Activated CD8-positive, alpha-beta memory T cell treated with anti-CD3 and anti-CD28 coated beads for 36 hours (primary cell): Measurements from ENCODE around the gene PRR5. TPM values are rescaled to one million over a fixed set of nuclear protein-coding genes. Genes with fewer than 3 reads are reported as not detected.
"Not testable (repeated sequence)": the region's sequence is repeated elsewhere in the genome, so short reads cannot be mapped to it uniquely, and the experiment has no call there.

ENCODE experiments used
- CTCF ChIA-PET: fragments of 350-600 bp; sonication (Branson Sonifier 250); formaldehyde crosslinking; loops from one replicate; lab custom pipeline; 2021; ENCODE audit warnings: antibody characterized with exemption; lab: Charles Lee
- POLR2A ChIA-PET: fragments of 350-600 bp; sonication (Branson Sonifier 250); formaldehyde crosslinking; loops from one replicate; lab custom pipeline; 2021; ENCODE audit warnings: antibody characterized with exemption; lab: Charles Lee
- total RNA-seq, 2 experiments: library from RNA; stranded (reverse); gene quantifications; one replicate each; pipeline ENCODE4 v1.2.3, GENCODE V29; 2021

PRR5 gene
- total RNA-seq, 2 experiments from 2014 or later: 22.5 to 25.4 TPM

DNA sequence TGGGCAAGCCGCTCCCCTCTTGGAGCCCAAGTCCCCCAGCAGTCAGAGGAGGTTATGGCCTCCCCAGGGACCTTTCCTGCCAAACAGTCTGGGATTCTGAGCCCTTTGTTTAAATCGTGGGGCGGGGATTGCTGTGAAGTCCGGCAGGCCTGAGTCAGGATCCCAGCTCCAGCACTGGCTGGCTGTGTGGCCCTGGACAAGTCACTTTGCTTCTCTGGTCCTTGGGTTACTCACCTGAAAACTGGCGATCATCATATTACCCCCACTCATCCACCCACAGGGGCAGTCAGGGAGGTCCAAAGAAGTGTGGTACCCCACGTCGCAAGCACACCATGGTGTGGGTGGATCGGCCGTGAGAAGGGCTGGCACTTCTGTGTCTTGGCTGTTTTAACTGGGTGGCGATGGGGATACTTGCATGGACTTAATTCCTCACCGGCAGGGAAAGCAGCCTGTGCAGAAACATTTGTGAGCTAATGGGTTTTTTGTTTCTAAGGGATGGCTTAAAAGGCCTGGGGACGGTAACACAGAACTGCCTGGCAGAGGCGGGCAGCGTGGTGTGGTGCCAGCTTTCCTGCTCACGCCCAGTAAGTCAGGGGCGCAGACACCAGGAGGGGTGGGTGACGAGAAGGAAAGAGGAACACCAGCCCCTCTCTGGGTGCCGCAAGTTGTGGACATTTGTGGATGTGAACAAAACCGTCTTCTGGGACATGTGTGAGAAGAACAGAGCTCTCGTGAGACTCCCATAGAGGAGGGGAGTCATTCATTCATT lies 31.6 kb upstream of the PRR5 start:
- POLR2A ChIA-PET: no interaction called here
- CTCF ChIA-PET: interaction anchor here (1.0 to 5.9 kb wide), 2 partner anchors 14 to 26 kb away, joined by 3 to 34 read pairs; no protein-coding TSS in a partner anchor

DNA sequence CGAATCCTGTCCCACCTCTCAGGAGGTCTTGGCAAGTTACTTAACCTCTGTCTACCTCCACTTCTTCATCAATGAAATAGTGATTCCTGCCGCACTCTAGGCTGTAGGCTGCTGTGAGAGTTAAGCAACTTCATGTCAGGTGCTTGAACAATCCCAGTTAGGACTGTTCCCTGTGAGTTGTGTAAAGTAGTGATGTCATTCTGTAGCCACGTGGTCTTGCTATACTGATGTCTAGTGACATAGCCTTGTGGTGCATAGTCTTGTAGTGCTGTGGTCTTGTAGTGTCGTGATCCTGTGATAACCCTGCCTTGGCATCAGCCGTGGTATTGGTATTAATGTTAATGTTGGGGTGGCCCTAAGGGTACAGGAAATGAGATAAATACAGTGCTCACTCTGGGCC lies 30.3 kb upstream of the PRR5 start:
- ChIA-PET CTCF (interaction anchor here (5.9 kb wide), 1 partner anchor 13 kb away, joined by 34 read pairs; no protein-coding TSS in a partner anchor), POLR2A (no interaction called here)

DNA sequence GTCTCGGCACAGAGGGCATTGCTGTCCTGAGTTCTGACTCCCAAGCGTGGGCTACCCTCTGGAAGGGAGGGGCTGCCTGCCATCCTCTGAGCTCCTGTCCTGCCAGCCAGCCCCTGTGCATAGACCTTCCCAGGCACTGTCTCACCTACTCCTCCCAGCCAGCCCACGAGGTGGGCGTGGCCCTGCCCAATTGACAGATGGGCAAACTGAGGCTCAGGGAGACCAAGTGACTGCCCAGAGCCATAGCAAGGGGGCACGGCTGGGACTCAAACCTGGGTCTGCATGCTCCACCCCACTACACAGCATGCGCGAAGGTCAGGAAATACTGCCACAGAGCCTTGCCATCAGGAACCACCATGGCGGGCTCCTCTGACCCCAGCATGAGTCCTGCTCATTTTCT lies 29.4 kb upstream of the PRR5 start:
- ChIA-PET POLR2A (no interaction called here), CTCF (interaction anchor here (5.9 kb wide), 1 partner anchor 12 kb away, joined by 34 read pairs; no protein-coding TSS in a partner anchor)

- POLR2A ChIA-PET: no interaction called here
- CTCF ChIA-PET: interaction anchor here (5.9 kb wide), 1 partner anchor 11 kb away, joined by 34 read pairs; no protein-coding TSS in a partner anchor
Observed at GRCh38 chr22:44673406-44673805, 28.6 kb upstream of the PRR5 start.

DNA sequence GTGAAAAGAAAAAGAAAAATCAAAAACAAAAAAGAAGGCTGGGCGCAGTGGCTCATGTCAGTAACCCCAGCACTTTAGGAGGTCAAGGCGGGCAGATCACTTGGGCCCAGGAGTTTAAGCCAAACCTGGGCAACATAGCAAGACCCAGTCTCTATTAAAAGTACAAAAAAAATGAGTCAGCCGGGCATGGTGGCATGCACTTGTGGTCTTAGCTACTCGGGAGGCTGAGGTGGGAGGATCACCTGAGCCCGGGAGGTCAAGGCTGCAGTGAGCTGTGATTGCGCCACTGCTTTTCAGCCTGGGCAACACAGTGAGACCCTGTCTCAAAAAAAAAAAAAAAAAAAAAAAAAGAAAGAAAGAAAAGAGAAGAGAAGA lies 26.0 kb upstream of the PRR5 start:
- CTCF ChIA-PET: interaction anchor here (0.6 to 1.4 kb wide), 3 partner anchors 9 to 683 kb away, joined by 3 to 5 read pairs (median 3); no protein-coding TSS in a partner anchor
- POLR2A ChIA-PET: not testable (repeated sequence)

- ChIA-PET POLR2A (no interaction called here), CTCF (interaction anchor here (0.6 to 1.4 kb wide), 3 partner anchors 10 to 683 kb away, joined by 3 to 5 read pairs (median 3); no protein-coding TSS in a partner anchor)
Observed at GRCh38 chr22:44676441-44677352, 25.3 kb upstream of the PRR5 start.

DNA sequence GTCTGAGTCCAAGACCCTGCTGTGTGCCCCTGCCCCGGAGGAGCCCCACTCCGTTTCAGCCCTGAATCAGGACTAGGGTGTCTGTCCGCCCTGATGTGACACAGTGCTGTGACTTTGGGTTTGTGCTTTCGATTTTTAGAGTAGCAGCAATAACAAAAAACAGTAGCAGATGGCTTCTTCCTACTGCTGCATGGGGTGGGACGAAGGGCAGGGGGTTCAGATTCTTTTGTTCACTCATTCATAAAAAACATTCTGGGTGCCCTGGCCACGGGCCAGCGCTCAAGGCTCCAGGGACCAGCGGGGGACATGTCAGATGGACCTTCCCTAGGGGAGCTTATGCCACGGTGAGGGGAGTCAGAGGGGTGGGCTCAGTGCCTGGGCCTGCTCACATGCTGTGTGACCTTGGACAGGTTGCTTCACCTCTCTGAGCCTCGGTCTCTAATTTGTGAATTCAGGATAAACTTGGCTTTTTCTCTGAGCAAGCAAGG lies 24.6 kb upstream of the PRR5 start:
- ChIA-PET CTCF (interaction anchor here (1.2 to 1.4 kb wide), 2 partner anchors 10 to 14 kb away, joined by 3 to 5 read pairs; no protein-coding TSS in a partner anchor), POLR2A (no interaction called here)

DNA sequence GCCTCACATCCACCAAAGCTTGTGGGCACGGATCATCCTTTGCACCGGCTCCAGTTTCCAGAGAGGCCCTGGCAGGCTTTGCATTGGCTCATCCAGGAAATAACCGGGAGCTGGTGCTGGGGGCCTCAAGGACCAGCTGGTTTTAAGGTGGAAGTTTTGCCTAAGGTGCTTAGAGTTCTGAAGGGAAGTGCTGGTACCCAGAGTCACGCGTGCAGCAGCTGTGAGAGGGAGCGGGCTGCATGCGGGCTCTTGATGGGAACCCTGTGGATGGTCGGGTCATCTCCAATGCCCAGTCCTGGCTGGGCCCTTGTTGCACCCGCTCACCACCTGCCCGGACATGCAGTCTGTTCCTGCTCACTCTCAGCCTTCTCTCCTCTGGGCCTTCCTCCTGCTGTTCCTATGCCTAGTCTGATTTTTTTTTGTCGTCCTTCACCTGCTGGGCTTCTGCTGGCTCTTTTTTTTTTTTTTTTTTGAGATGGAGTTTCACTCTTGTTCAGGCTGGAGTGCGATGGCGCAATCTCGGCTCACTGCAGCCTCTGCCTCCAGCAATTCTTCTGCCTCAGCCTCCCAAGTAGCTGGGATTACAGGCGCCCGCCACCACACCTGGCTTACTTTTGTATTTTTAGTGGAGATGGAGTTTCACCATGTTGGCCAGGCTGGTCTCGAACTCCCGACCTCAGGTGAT lies 24.0 kb upstream of the PRR5 start:
- POLR2A ChIA-PET: no interaction called here
- CTCF ChIA-PET: no interaction called here

DNA sequence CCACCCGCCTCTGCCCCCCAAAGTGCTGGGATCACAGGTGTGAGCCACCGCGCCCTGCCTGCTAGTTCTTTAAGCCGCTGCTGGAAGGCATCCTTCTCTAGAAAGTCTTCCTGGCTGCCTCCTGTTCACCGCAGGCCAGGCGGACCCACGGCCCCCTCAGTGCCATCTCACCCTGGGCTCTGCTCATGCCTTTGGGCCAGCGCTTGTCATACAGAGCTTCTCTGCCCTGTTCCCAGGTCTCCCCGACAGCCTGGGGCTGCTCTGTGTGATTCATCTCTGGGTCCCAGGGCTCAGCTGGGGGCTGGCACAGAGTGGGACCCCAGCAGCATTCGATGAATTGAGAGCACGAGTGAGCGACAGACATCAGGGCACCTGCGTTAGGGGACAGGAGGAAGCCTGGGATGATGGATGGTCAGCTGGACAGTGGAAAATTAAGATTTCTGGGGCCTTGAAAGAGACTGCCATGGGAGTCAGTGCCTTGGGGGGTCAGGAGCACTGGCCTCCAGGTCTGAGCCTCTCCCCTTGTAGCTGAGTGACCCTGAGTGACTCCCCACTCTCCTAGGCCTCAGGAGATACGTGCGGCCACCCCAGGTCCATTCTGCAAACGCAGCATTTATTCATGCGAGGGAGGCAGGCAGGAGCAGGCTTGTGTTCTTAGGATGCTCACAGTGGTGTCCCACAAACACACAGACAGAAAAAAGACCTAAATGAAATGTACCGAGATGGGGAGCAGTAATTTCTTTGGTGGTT lies 23.3 kb upstream of the PRR5 start:
- CTCF ChIA-PET: no interaction called here
- POLR2A ChIA-PET: no interaction called here

GRCh38 chr22:44679306-44679647 lies 22.7 kb upstream of the PRR5 start:
- POLR2A ChIA-PET, CTCF ChIA-PET: not testable (repeated sequence)

GRCh38 chr22:44680058-44680457 lies 21.9 kb upstream of the PRR5 start:
- CTCF ChIA-PET: no interaction called here
- POLR2A ChIA-PET: no interaction called here

- CTCF ChIA-PET: no interaction called here
- POLR2A ChIA-PET: no interaction called here
Observed at GRCh38 chr22:44680481-44680894, 21.5 kb upstream of the PRR5 start.

GRCh38 chr22:44682556-44683168 lies 19.3 kb upstream of the PRR5 start:
- POLR2A ChIA-PET: no interaction called here
- CTCF ChIA-PET: interaction anchor here (2.0 to 4.3 kb wide), 5 partner anchors 11 to 690 kb away, joined by 7 to 34 read pairs (median 9); no protein-coding TSS in a partner anchor

DNA sequence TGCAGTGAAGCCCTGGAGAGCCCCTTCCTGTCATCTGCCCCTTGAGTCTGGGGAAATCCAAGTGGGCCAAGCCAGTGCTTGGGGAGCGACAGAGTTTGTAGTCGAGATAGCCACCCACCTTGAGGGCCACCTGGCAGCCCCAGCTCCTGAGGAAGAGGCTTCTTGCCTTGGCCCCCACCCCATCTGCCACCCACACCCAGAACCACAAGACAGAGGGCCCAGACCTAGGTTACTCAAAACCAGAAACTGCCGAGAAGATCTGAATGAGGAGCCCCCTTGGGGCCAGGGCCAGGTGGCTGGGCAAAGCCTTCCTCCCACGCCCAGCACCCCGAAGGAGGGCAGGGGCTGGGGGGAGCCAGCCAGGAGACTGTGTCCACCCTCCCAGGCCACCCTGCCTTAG lies 18.8 kb upstream of the PRR5 start:
- POLR2A ChIA-PET: no interaction called here
- CTCF ChIA-PET: interaction anchor here (2.0 to 4.3 kb wide), 5 partner anchors 12 to 690 kb away, joined by 7 to 34 read pairs (median 9); no protein-coding TSS in a partner anchor

- POLR2A ChIA-PET: interaction anchor here (0.6 to 1.6 kb wide), 2 partner anchors 15 to 43 kb away, joined by 3 to 4 read pairs; no protein-coding TSS in a partner anchor
Observed at GRCh38 chr22:44683881-44684280, 18.1 kb upstream of the PRR5 start.

DNA sequence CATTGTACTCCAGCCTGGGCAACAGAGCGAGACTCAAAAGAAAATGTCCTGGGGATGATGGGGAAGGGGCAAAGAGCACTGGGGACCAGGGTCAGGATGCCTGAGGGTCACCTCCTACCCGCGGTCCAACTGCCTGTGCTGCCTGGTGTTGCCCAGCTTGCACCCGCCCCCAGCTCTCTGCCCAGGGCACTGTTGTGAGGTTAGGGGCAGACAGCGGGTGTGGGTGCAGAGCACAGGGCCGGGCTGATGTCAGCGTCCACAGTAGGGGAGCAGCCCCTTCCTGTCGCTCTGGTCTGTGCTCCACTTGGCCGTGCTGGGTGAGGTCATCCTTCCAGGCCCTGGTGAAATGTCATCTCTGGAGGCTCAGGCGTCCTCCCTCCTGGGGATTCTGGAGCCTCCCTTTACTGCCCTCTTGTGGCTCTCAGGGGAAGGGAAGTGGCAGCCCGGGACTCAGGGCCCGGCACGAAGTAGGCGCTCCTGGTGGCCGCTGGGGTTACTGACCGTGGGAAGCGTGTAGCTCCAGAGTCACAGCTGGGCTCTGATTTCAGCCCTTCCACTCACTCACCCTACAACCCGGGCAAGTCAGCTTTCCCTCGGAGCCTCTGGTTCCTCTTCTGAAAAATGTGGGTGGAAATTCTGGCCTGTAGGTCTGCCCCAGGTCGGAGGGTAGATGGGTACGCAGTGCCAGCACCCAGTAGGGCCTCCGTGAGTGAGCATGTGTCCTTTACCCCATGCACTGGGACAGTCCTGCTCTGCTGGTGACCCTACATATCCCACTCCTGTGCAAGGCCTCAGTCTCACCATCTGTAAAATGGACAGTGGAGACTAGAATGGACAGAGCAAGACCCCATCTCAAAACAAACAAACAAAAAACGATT lies 17.3 kb upstream of the PRR5 start:
- POLR2A ChIA-PET: interaction anchor here (0.6 to 1.6 kb wide), 3 partner anchors 14 to 695 kb away, joined by 3 to 6 read pairs (median 4); no protein-coding TSS in a partner anchor
- CTCF ChIA-PET: interaction anchor here (0.6 to 4.3 kb wide), 14 partner anchors 10 to 93 kb away, joined by 3 to 34 read pairs (median 4); no protein-coding TSS in a partner anchor

More at GRCh38 chr22:44683881-44684280, 18.1 kb upstream of the PRR5 start:
- CTCF ChIA-PET: interaction anchor here (0.8 to 4.3 kb wide), 7 partner anchors 11 to 691 kb away, joined by 4 to 34 read pairs (median 8); no protein-coding TSS in a partner anchor
